ENCODE data around the gene ZNF862.

Gene ZNF862

GRCh38 chr7:149882248-149883047 is 44.3 kb downstream of the ZNF862 start:
- no peak for DNase-seq (ENCODE audit: low read depth, low spot score)
- H3K4me3 ChIP-seq (ENCODE audit: low read depth, low read length): no peak overlapping the region
- CTCF ChIA-PET: interaction anchor here (1.4 to 2.7 kb wide), 2 partner anchors 8 to 76 kb away, joined by 5 to 15 read pairs; partner anchors contain the start of gene ATP6V0E2
- TF ChIP-seq CTCF (IDR thresholded peaks at IDR 0.05; ENCODE audit: insufficient read depth, low read length, missing control alignments): no peak
- POLR2A ChIA-PET: no interaction called here

- ChIA-PET CTCF (interaction anchor here (1.2 to 2.7 kb wide), 4 partner anchors 9 to 76 kb away, joined by 3 to 15 read pairs (median 4); partner anchors contain the start of gene ATP6V0E2), POLR2A (no interaction called here)
- DNase-seq (ENCODE audit: low read depth, low spot score): no peak
- no peak for TF ChIP-seq CTCF (IDR thresholded peaks at IDR 0.05; ENCODE audit: insufficient read depth, low read length, missing control alignments)
- H3K4me3 ChIP-seq (ENCODE audit: low read depth, low read length): no peak overlapping the region
These were observed 44.9 kb downstream of the ZNF862 start for GRCh38 chr7:149883048-149883438.

- ChIA-PET CTCF (interaction anchor here (1.2 to 2.7 kb wide), 4 partner anchors 9 to 77 kb away, joined by 3 to 15 read pairs (median 4); partner anchors contain the start of gene ATP6V0E2), POLR2A (no interaction called here)
- no peak for DNase-seq (ENCODE audit: low read depth, low spot score)
- TF ChIP-seq CTCF (IDR thresholded peaks at IDR 0.05; ENCODE audit: insufficient read depth, low read length, missing control alignments): peak; percentile 78
- H3K4me3 ChIP-seq (ENCODE audit: low read depth, low read length): no peak overlapping the region
These were observed 45.3 kb downstream of the ZNF862 start for GRCh38 chr7:149883452-149883861.

DNA sequence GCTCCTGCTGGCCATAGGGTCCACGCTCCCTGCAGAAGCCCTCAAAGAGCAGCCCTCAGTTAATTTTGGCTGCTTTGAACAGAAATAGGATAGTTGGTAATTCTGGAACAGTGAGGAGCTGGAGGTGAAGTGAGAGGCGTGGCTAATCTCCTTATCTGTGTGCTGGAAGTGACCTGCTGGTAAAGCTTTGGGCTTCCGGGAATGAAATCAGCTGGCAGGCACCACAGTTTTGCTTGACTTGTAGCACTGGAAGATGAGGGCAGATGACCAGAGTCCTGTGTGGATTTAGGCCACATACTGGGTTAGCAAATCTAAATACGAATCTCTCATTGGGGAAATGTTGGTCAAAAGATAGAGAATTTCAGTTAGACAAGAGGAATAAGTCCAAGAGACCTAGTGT is 45.8 kb downstream of the ZNF862 start:
- ChIA-PET CTCF (interaction anchor here (0.9 to 2.7 kb wide), 5 partner anchors 9 to 77 kb away, joined by 3 to 15 read pairs (median 4); partner anchors contain the start of gene ATP6V0E2), POLR2A (no interaction called here)

DNA sequence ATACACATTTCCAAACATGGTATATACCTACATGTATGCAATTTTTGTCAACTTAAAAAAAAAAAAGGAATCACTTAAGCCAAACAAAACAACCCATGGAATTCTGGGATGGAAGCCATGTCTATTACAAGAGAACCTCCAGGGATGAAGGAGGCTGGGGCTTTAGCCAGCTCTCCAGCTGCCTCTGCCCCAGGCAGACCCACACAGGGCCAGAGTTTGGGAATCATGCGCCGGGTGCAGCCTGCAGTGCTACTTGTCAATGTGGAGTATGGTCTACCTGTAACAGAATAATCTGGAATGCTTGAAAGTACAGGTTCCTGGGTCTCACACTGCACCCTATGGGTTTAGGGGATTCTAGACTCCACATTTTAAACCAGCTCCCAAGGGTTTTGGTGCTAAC is 46.4 kb downstream of the ZNF862 start:
- ChIA-PET POLR2A (no interaction called here), CTCF (interaction anchor here (0.9 to 2.7 kb wide), 3 partner anchors 10 to 45 kb away, joined by 3 to 15 read pairs (median 3); partner anchors contain the start of gene ATP6V0E2)
- DNase-seq (ENCODE audit: low read depth, low spot score): no peak
- no peak overlapping the region for H3K4me3 ChIP-seq (ENCODE audit: low read depth, low read length)
- TF ChIP-seq CTCF (IDR thresholded peaks at IDR 0.05; ENCODE audit: insufficient read depth, low read length, missing control alignments): no peak

More for the DNA sequence above, 45.8 kb downstream of the ZNF862 start:
- no peak overlapping the region for H3K4me3 ChIP-seq (ENCODE audit: low read depth, low read length)
- no peak for TF ChIP-seq CTCF (IDR thresholded peaks at IDR 0.05; ENCODE audit: insufficient read depth, low read length, missing control alignments)
- DNase-seq (ENCODE audit: low read depth, low spot score): no peak

All from AG04449 (cell line).